ENCODE measurements around the gene FCHO2.

FCHO2 gene

GRCh38 chr5:72951671-72952468, 4.0 kb upstream of the FCHO2 start:
- in situ Hi-C loops (cut with HindIII; ENCODE audit: low pct_ligation_motif_present, low sequenced_read_pairs), result no loop called here
- H3K36me3 ChIP-seq (replicated peaks), result no peaks in the 10 kb centered on the region
- H3K27ac ChIP-seq, result peak overlapping the region; percentile 59
- no peak overlapping the region for H3K4me3 ChIP-seq (ENCODE audit: low read depth, low read length)
- DNase-seq, result peak; percentile 60
- TF ChIP-seq, protein P1, sequence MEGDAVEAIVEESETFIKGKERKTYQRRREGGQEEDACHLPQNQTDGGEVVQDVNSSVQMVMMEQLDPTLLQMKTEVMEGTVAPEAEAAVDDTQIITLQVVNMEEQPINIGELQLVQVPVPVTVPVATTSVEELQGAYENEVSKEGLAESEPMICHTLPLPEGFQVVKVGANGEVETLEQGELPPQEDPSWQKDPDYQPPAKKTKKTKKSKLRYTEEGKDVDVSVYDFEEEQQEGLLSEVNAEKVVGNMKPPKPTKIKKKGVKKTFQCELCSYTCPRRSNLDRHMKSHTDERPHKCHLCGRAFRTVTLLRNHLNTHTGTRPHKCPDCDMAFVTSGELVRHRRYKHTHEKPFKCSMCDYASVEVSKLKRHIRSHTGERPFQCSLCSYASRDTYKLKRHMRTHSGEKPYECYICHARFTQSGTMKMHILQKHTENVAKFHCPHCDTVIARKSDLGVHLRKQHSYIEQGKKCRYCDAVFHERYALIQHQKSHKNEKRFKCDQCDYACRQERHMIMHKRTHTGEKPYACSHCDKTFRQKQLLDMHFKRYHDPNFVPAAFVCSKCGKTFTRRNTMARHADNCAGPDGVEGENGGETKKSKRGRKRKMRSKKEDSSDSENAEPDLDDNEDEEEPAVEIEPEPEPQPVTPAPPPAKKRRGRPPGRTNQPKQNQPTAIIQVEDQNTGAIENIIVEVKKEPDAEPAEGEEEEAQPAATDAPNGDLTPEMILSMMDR (IDR thresholded peaks at IDR 0.05; ENCODE audit: low read depth, low read length, missing control alignments), result no peak
- H3K27me3 ChIP-seq (replicated peaks), result no peaks in the 10 kb centered on the region

- Histone ChIP-seq H3K4me3 (ENCODE audit: low read depth, low read length) (no peak overlapping the region), H3K27ac (no peak overlapping the region), H3K27me3 (replicated peaks) (no peaks in the 10 kb centered on the region), H3K36me3 (replicated peaks) (no peaks in the 10 kb centered on the region)
- in situ Hi-C loops (cut with HindIII; ENCODE audit: low pct_ligation_motif_present, low sequenced_read_pairs), result no loop called here
- no peak for DNase-seq
- TF ChIP-seq, protein P1 (IDR thresholded peaks at IDR 0.05; ENCODE audit: low read depth, low read length, missing control alignments), result no peak
Measured at GRCh38 chr5:72954389-72954788, 1.5 kb upstream of the FCHO2 start.

- Histone ChIP-seq H3K27ac (peak overlapping the region; percentile 93), H3K36me3 (replicated peaks) (no peaks in the 10 kb centered on the region), H3K27me3 (replicated peaks) (no peaks in the 10 kb centered on the region), H3K4me3 (ENCODE audit: low read depth, low read length) (peak overlapping the region; percentile 71)
- TF ChIP-seq, protein P1 (IDR thresholded peaks at IDR 0.05; ENCODE audit: low read depth, low read length, missing control alignments), result no peak
- no peak for DNase-seq
- in situ Hi-C loops (cut with HindIII; ENCODE audit: low pct_ligation_motif_present, low sequenced_read_pairs), result no loop called here
Measured at GRCh38 chr5:72955143-72955767, 586 bp upstream of the FCHO2 start.

DNA sequence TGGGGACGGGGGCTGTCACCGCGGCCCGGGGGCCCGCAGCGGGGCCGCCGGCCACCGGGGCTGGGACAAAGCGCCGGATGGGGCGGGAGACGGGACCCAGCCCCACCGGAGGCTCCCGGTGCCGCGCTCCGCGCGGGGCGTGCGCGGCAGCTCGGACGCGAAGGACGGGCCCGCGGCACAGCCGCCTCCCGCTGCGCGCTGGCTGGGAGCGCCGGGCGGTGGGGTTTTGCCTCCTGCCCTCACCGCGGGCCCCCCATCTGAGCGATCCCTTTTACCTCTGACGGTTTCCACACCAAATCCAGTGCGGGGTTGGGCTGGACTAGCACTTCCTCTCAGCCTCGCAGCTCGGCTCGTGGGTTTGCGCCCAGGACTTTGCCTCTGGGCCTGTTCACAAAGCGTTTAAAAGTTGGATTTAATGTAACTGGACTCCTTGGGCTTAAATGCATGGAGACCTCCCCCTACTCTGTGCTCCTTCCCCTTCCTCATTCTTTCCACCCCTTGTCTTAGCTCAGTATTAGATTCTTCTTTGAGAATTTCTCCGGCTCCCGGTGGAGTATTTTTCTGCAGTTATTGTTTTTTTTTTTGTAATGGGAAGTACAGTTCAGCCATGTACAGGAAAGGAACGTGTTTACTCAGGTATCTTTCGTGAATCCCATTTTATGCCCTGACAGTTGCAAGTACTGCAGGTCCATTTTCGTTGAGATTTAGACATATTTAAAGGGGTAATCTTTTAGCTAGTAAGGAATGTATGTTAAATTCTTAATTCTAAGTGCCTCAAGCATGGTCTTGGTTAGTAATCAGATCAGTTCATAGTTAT, 691 bp downstream of the FCHO2 start:
- no peaks in the 10 kb centered on the region for H3K27me3 ChIP-seq (replicated peaks)
- no peaks in the 10 kb centered on the region for H3K36me3 ChIP-seq (replicated peaks)
- TF ChIP-seq, protein P1 (IDR thresholded peaks at IDR 0.05; ENCODE audit: low read depth, low read length, missing control alignments), result no peak
- H3K27ac ChIP-seq, result peak overlapping the region; percentile 93
- in situ Hi-C loops (cut with HindIII; ENCODE audit: low pct_ligation_motif_present, low sequenced_read_pairs), result no loop called here
- DNase-seq, result peak; percentile 39
- H3K4me3 ChIP-seq (ENCODE audit: low read depth, low read length), result peak overlapping the region; percentile 71

- no peak for DNase-seq
- TF ChIP-seq, protein P1 (IDR thresholded peaks at IDR 0.05; ENCODE audit: low read depth, low read length, missing control alignments), result no peak
- H3K27me3 ChIP-seq (replicated peaks), result no peaks in the 10 kb centered on the region
- in situ Hi-C loops (cut with HindIII; ENCODE audit: low pct_ligation_motif_present, low sequenced_read_pairs), result no loop called here
- no peaks in the 10 kb centered on the region for H3K36me3 ChIP-seq (replicated peaks)
- no peak overlapping the region for H3K27ac ChIP-seq
- H3K4me3 ChIP-seq (ENCODE audit: low read depth, low read length), result peak overlapping the region; percentile 71
Measured at GRCh38 chr5:72957337-72957736, 1.5 kb downstream of the FCHO2 start.
